C4-2B (cell line): Measurements from ENCODE around the gene JRKL.
"Not testable (repeated sequence)": the region's sequence is repeated elsewhere in the genome, so short reads cannot be mapped to it uniquely, and the experiment has no call there.

Source experiments
- H3K27ac ChIP-seq: fragments of 450-650 bp; 2 replicates; pipeline ENCODE4 v1.5.1; 2017
- CTCF ChIP-seq: fragments of 450-650 bp; conservative IDR thresholded peaks from 2 replicates; pipeline ENCODE4 v1.5.1; 2017; ENCODE audit warnings: mild to moderate bottlenecking
- ZFX ChIP-seq: fragments of 450-650 bp; IDR thresholded peaks from 2 replicates; pipeline ENCODE4 v1.6.1; 2017

Gene JRKL

GRCh38 chr11:96394773-96395172, 5.0 kb downstream of the JRKL start:
- no peak overlapping the region for H3K27ac ChIP-seq
- TF ChIP-seq ZFX (no peak), CTCF (no peak)

GRCh38 chr11:96396637-96397036, 6.8 kb downstream of the JRKL start:
- no peak for TF ChIP-seq ZFX
- TF ChIP-seq CTCF = no peak
- H3K27ac ChIP-seq = no peak overlapping the region

GRCh38 chr11:96397863-96398262, 8.1 kb downstream of the JRKL start:
- no peak overlapping the region for H3K27ac ChIP-seq
- TF ChIP-seq ZFX (no peak), CTCF (no peak)

GRCh38 chr11:96400697-96401096, 10.9 kb downstream of the JRKL start:
- TF ChIP-seq CTCF (no peak), ZFX (no peak)
- H3K27ac ChIP-seq = no peak overlapping the region

- peak overlapping the region; percentile 68 for H3K27ac ChIP-seq
Observed at GRCh38 chr11:96411412-96411811, 21.6 kb downstream of the JRKL start.

GRCh38 chr11:96412761-96413381, 23.1 kb downstream of the JRKL start:
- TF ChIP-seq CTCF = no peak
- no peak for TF ChIP-seq ZFX
- H3K27ac ChIP-seq = no peak overlapping the region

- TF ChIP-seq ZFX = no peak
Observed at GRCh38 chr11:96413408-96413807, 23.6 kb downstream of the JRKL start.

GRCh38 chr11:96424693-96425092, 34.9 kb downstream of the JRKL start:
- no peak for TF ChIP-seq CTCF
- TF ChIP-seq ZFX = no peak
- H3K27ac ChIP-seq = no peak overlapping the region

More at GRCh38 chr11:96413408-96413807, 23.6 kb downstream of the JRKL start:
- no peak overlapping the region for H3K27ac ChIP-seq

GRCh38 chr11:96430668-96431067, 40.9 kb downstream of the JRKL start:
- TF ChIP-seq ZFX = no peak
- no peak for TF ChIP-seq CTCF
- H3K27ac ChIP-seq = no peak overlapping the region

- not testable (repeated sequence) for H3K27ac ChIP-seq
Observed at GRCh38 chr11:96432654-96433053, 42.8 kb downstream of the JRKL start.
